Esophagus muscularis mucosa (tissue), 4 donors: ENCODE data around the gene AVP.

Experiments
- EP300 ChIP-seq: sonication (generic); formaldehyde crosslinking; IDR thresholded peaks from one replicate; pipeline ENCODE4 v1.6.1; 2017; ENCODE audit warnings: antibody characterized with exemption
- POLR2AphosphoS5 ChIP-seq, 2 donors: sonication (generic); formaldehyde crosslinking; IDR thresholded peaks; one replicate each; pipeline ENCODE4 v1.6.1; 2017; ENCODE audit warnings: antibody characterized with exemption in 2 of 2
- TF ChIP-seq, protein P1 (sequence below), 3 experiments: fragments of 200-600 bp in 2 of 3; fragments of 450-650 bp in 1 of 3; sonication (generic) in 2 of 3; IDR thresholded peaks; one replicate each; pipeline ENCODE4 v1.5.1; 2017 to 2019; ENCODE audit warnings: antibody characterized with exemption in 3 of 3, mild to moderate bottlenecking in 2 of 3, moderate library complexity in 1 of 3

GRCh38 chr20:3068986-3069900 is 15.3 kb downstream of the AVP start:
- TF ChIP-seq, protein P1, sequence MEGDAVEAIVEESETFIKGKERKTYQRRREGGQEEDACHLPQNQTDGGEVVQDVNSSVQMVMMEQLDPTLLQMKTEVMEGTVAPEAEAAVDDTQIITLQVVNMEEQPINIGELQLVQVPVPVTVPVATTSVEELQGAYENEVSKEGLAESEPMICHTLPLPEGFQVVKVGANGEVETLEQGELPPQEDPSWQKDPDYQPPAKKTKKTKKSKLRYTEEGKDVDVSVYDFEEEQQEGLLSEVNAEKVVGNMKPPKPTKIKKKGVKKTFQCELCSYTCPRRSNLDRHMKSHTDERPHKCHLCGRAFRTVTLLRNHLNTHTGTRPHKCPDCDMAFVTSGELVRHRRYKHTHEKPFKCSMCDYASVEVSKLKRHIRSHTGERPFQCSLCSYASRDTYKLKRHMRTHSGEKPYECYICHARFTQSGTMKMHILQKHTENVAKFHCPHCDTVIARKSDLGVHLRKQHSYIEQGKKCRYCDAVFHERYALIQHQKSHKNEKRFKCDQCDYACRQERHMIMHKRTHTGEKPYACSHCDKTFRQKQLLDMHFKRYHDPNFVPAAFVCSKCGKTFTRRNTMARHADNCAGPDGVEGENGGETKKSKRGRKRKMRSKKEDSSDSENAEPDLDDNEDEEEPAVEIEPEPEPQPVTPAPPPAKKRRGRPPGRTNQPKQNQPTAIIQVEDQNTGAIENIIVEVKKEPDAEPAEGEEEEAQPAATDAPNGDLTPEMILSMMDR (IDR thresholded peaks at IDR 0.05): no peak
- TF ChIP-seq EP300 (no peak), POLR2AphosphoS5 (IDR thresholded peaks at IDR 0.05) (no peak)
